Stimulated activated CD8-positive, alpha-beta memory T cell treated with anti-CD3 and anti-CD28 coated beads, Interleukin-7, amount 100 ng/mL, for 4 hours (primary cell): ENCODE data around the gene CPNE4.
A peak's percentile ranks its signal among the peaks of the same experiment; 100 is the strongest.
"Not testable (repeated sequence)": the region's sequence is repeated elsewhere in the genome, so short reads cannot be mapped to it uniquely, and the experiment has no call there.

Experiments
- DNase-seq, 2 donors: peaks; one replicate each; pipeline ENCODE4 v3.0.0-alpha.2; 2020; ENCODE audit warnings: low read depth in 2 of 2

CPNE4 gene

GRCh38 chr3:132034486-132035464 is at the start of gene CPNE4:
Gene CPNE4, minus strand, starts transcription at chr3:132035014.
- DNase-seq = no peak

- DNase-seq = no peak
Measured at GRCh38 chr3:132083583-132084279, 48.9 kb upstream of the CPNE4 start.

GRCh38 chr3:132083159-132083558 is 48.3 kb upstream of the CPNE4 start:
- DNase-seq = no peak

- no peak for DNase-seq
Measured at GRCh38 chr3:132079147-132079546, 44.3 kb upstream of the CPNE4 start.

GRCh38 chr3:132073771-132074170 is 39.0 kb upstream of the CPNE4 start:
- DNase-seq = no peak

GRCh38 chr3:132071043-132071442 is 36.2 kb upstream of the CPNE4 start:
- DNase-seq = no peak

- no peak for DNase-seq
Measured at GRCh38 chr3:132064114-132064513, 29.3 kb upstream of the CPNE4 start.

GRCh38 chr3:132062535-132062934 is 27.7 kb upstream of the CPNE4 start:
- no peak for DNase-seq

GRCh38 chr3:132055872-132056271 is 21.1 kb upstream of the CPNE4 start:
- no peak for DNase-seq

GRCh38 chr3:132047209-132047608 is 12.4 kb upstream of the CPNE4 start:
- DNase-seq = no peak

- not testable (repeated sequence) for DNase-seq
Measured at GRCh38 chr3:132044874-132045273, 10.1 kb upstream of the CPNE4 start.

GRCh38 chr3:132042681-132043080 is 7.9 kb upstream of the CPNE4 start:
- no peak for DNase-seq

GRCh38 chr3:132038198-132038825 is 3.5 kb upstream of the CPNE4 start:
- no peak for DNase-seq

- DNase-seq = no peak
Measured at GRCh38 chr3:132037581-132037980, 2.8 kb upstream of the CPNE4 start.

GRCh38 chr3:132037056-132037455 is 2.2 kb upstream of the CPNE4 start:
- DNase-seq = no peak

- no peak for DNase-seq
Measured at GRCh38 chr3:132034097-132034485, 723 bp downstream of the CPNE4 start.

GRCh38 chr3:132033471-132033870 is 1.3 kb downstream of the CPNE4 start:
- no peak for DNase-seq

GRCh38 chr3:132032959-132033358 is 1.9 kb downstream of the CPNE4 start:
- no peak for DNase-seq

GRCh38 chr3:132029182-132029902 is 5.5 kb downstream of the CPNE4 start:
- peak; percentile 2 to 8 for DNase-seq

- DNase-seq = no peak
Measured at GRCh38 chr3:132022914-132023313, 11.9 kb downstream of the CPNE4 start.

GRCh38 chr3:132020058-132020457 is 14.8 kb downstream of the CPNE4 start:
- no peak for DNase-seq

GRCh38 chr3:132017137-132017536 is 17.7 kb downstream of the CPNE4 start:
- DNase-seq = no peak
